ENCODE measurements around the gene EXOSC3. TPM values are rescaled to one million over a fixed set of nuclear protein-coding genes. Genes with fewer than 3 reads are reported as not detected.

Gene EXOSC3
- total and polyA plus RNA-seq, 2 of the 13 experiments (the other 11 are each of a cell fraction or from before 2014, with no cell fraction given) = 17.5 to 68.7 TPM

GRCh38 chr9:37753489-37754190 lies 31.2 kb downstream of the EXOSC3 start, which contains the start of gene TRMT10B (continued):
- TF ChIP-seq, protein P1, sequence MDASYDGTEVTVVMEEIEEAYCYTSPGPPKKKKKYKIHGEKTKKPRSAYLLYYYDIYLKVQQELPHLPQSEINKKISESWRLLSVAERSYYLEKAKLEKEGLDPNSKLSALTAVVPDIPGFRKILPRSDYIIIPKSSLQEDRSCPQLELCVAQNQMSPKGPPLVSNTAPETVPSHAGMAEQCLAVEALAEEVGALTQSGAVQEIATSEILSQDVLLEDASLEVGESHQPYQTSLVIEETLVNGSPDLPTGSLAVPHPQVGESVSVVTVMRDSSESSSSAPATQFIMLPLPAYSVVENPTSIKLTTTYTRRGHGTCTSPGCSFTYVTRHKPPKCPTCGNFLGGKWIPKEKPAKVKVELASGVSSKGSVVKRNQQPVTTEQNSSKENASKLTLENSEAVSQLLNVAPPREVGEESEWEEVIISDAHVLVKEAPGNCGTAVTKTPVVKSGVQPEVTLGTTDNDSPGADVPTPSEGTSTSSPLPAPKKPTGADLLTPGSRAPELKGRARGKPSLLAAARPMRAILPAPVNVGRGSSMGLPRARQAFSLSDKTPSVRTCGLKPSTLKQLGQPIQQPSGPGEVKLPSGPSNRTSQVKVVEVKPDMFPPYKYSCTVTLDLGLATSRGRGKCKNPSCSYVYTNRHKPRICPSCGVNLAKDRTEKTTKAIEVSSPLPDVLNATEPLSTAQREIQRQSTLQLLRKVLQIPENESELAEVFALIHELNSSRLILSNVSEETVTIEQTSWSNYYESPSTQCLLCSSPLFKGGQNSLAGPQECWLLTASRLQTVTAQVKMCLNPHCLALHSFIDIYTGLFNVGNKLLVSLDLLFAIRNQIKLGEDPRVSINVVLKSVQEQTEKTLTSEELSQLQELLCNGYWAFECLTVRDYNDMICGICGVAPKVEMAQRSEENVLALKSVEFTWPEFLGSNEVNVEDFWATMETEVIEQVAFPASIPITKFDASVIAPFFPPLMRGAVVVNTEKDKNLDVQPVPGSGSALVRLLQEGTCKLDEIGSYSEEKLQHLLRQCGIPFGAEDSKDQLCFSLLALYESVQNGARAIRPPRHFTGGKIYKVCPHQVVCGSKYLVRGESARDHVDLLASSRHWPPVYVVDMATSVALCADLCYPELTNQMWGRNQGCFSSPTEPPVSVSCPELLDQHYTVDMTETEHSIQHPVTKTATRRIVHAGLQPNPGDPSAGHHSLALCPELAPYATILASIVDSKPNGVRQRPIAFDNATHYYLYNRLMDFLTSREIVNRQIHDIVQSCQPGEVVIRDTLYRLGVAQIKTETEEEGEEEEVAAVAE (CRISPR knock-in tag; IDR thresholded peaks at IDR 0.05; ENCODE audit: borderline replicate concordance) = no peak
- TF ChIP-seq KDM4B (CRISPR knock-in tag; IDR thresholded peaks at IDR 0.05) (0 out of 2 replicates have a peak, but pooled peaks have one; percentile 12), GFI1 (CRISPR knock-in tag; IDR thresholded peaks at IDR 0.05; ENCODE audit: borderline replicate concordance) (peak; percentile 49; the same call in 1 of the 2 replicates), ASH2L (IDR thresholded peaks at IDR 0.05; ENCODE audit: insufficient read length, low read depth, low read length) (peak; percentile 65), MTF2 (CRISPR knock-in tag; IDR thresholded peaks at IDR 0.05; ENCODE audit: borderline replicate concordance) (no peak), ZNF687 (CRISPR knock-in tag; IDR thresholded peaks at IDR 0.05) (peak; percentile 60), ZNF710 (CRISPR knock-in tag; IDR thresholded peaks at IDR 0.05; ENCODE audit: borderline replicate concordance) (peak; percentile 49), GABPA (IDR thresholded peaks at IDR 0.05; ENCODE audit: low read depth, low read length) (peak; percentile 69), GABPA (CRISPR knock-in tag; IDR thresholded peaks at IDR 0.05; ENCODE audit: low read depth) (peak; percentile 92), U2AF1 (optimal IDR thresholded peaks at IDR 0.05; ENCODE audit: low read depth, low read length) (no peak)
- TF ChIP-seq, protein P2, sequence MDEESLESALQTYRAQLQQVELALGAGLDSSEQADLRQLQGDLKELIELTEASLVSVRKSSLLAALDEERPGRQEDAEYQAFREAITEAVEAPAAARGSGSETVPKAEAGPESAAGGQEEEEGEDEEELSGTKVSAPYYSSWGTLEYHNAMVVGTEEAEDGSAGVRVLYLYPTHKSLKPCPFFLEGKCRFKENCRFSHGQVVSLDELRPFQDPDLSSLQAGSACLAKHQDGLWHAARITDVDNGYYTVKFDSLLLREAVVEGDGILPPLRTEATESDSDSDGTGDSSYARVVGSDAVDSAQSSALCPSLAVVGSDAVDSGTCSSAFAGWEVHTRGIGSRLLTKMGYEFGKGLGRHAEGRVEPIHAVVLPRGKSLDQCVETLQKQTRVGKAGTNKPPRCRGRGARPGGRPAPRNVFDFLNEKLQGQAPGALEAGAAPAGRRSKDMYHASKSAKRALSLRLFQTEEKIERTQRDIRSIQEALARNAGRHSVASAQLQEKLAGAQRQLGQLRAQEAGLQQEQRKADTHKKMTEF (CRISPR knock-in tag; IDR thresholded peaks at IDR 0.05) = peak; percentile 19; the same call in 1 of the 2 replicates
- TF ChIP-seq, protein P3, sequence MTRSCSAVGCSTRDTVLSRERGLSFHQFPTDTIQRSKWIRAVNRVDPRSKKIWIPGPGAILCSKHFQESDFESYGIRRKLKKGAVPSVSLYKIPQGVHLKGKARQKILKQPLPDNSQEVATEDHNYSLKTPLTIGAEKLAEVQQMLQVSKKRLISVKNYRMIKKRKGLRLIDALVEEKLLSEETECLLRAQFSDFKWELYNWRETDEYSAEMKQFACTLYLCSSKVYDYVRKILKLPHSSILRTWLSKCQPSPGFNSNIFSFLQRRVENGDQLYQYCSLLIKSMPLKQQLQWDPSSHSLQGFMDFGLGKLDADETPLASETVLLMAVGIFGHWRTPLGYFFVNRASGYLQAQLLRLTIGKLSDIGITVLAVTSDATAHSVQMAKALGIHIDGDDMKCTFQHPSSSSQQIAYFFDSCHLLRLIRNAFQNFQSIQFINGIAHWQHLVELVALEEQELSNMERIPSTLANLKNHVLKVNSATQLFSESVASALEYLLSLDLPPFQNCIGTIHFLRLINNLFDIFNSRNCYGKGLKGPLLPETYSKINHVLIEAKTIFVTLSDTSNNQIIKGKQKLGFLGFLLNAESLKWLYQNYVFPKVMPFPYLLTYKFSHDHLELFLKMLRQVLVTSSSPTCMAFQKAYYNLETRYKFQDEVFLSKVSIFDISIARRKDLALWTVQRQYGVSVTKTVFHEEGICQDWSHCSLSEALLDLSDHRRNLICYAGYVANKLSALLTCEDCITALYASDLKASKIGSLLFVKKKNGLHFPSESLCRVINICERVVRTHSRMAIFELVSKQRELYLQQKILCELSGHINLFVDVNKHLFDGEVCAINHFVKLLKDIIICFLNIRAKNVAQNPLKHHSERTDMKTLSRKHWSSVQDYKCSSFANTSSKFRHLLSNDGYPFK (CRISPR knock-in tag; IDR thresholded peaks at IDR 0.05; ENCODE audit: borderline replicate concordance) = 0 out of 2 replicates have a peak, but pooled peaks have one; percentile 46
